Measurements from ENCODE around the gene NAA40.

Gene NAA40

GRCh38 chr11:63904743-63905142 is 34.1 kb upstream of the NAA40 start:
- H3K9me2 ChIP-seq (replicated peaks; ENCODE audit: low read depth, low read length): no peaks in the 10 kb centered on the region

GRCh38 chr11:63905179-63905578 is 33.6 kb upstream of the NAA40 start:
- Histone ChIP-seq H4K20me1 (ENCODE audit: insufficient read depth, low read length, poor library complexity, severe bottlenecking) (no peaks in the 10 kb centered on the region), H3K4me2 (ENCODE audit: low read depth, low read length, poor library complexity, severe bottlenecking) (no peak overlapping the region), H3K4me1 (ENCODE audit: insufficient read depth, low read length, poor library complexity, severe bottlenecking) (peaks cover 4% of the 10 kb centered on the region), H2AFZ (ENCODE audit: low read length) (no peak overlapping the region), H3K9ac (ENCODE audit: low read depth, low read length, poor library complexity, severe bottlenecking) (no peak overlapping the region), H3K36me3 (ENCODE audit: insufficient read depth, low read length) (peaks cover 81% of the 10 kb centered on the region; the same call in 1 of the 2 replicates), H3K27me3 (ENCODE audit: insufficient read depth, low read length, poor library complexity, severe bottlenecking) (no peaks in the 10 kb centered on the region), H3K9me2 (replicated peaks; ENCODE audit: low read depth, low read length) (no peaks in the 10 kb centered on the region), H3K4me3 (ENCODE audit: low read length, poor library complexity, severe bottlenecking) (no peak overlapping the region), H3K9me3 (ENCODE audit: insufficient read depth, low read depth, low read length) (no peaks in the 10 kb centered on the region), H3F3A (ENCODE audit: low read depth) (no peaks in the 10 kb centered on the region), H3K79me2 (ENCODE audit: insufficient read depth, low read length) (no peaks in the 10 kb centered on the region)
- TF ChIP-seq EZH2phosphoT487 (IDR thresholded peaks at IDR 0.05; ENCODE audit: borderline replicate concordance): no peak

More at GRCh38 chr11:63904743-63905142, 34.1 kb upstream of the NAA40 start:
- H3K36me3 ChIP-seq (ENCODE audit: insufficient read depth, low read length): peaks cover 85% of the 10 kb centered on the region; the same call in 1 of the 2 replicates
- no peaks in the 10 kb centered on the region for H4K20me1 ChIP-seq (ENCODE audit: insufficient read depth, low read length, poor library complexity, severe bottlenecking)
- no peak overlapping the region for H3K4me3 ChIP-seq (ENCODE audit: low read length, poor library complexity, severe bottlenecking)
- no peaks in the 10 kb centered on the region for H3K79me2 ChIP-seq (ENCODE audit: insufficient read depth, low read length)
- H3K9ac ChIP-seq (ENCODE audit: low read depth, low read length, poor library complexity, severe bottlenecking): no peak overlapping the region
- no peak overlapping the region for H3K4me2 ChIP-seq (ENCODE audit: low read depth, low read length, poor library complexity, severe bottlenecking)
- H3K4me1 ChIP-seq (ENCODE audit: insufficient read depth, low read length, poor library complexity, severe bottlenecking): no peaks in the 10 kb centered on the region
- TF ChIP-seq EZH2phosphoT487 (IDR thresholded peaks at IDR 0.05; ENCODE audit: borderline replicate concordance): no peak
- no peak for TF ChIP-seq CTCF (conservative IDR thresholded peaks at IDR 0.05; ENCODE audit: low read length)
- no peaks in the 10 kb centered on the region for H3K9me3 ChIP-seq (ENCODE audit: insufficient read depth, low read depth, low read length)
- H2AFZ ChIP-seq (ENCODE audit: low read length): no peak overlapping the region
- no peaks in the 10 kb centered on the region for H3F3A ChIP-seq (ENCODE audit: low read depth)
- no peaks in the 10 kb centered on the region for H3K27me3 ChIP-seq (ENCODE audit: insufficient read depth, low read length, poor library complexity, severe bottlenecking)

GRCh38 chr11:63906087-63906486 is 32.7 kb upstream of the NAA40 start:
- Histone ChIP-seq H3K9me3 (ENCODE audit: insufficient read depth, low read depth, low read length) (no peaks in the 10 kb centered on the region), H3K9ac (ENCODE audit: low read depth, low read length, poor library complexity, severe bottlenecking) (no peak overlapping the region), H4K20me1 (ENCODE audit: insufficient read depth, low read length, poor library complexity, severe bottlenecking) (no peaks in the 10 kb centered on the region), H3K27me3 (ENCODE audit: insufficient read depth, low read length, poor library complexity, severe bottlenecking) (no peaks in the 10 kb centered on the region), H2AFZ (ENCODE audit: low read length) (no peak overlapping the region), H3F3A (ENCODE audit: low read depth) (no peaks in the 10 kb centered on the region), H3K79me2 (ENCODE audit: insufficient read depth, low read length) (no peaks in the 10 kb centered on the region), H3K9me2 (replicated peaks; ENCODE audit: low read depth, low read length) (no peaks in the 10 kb centered on the region), H3K36me3 (ENCODE audit: insufficient read depth, low read length) (peaks cover 72% of the 10 kb centered on the region; the same call in 1 of the 2 replicates), H3K4me2 (ENCODE audit: low read depth, low read length, poor library complexity, severe bottlenecking) (no peak overlapping the region), H3K4me1 (ENCODE audit: insufficient read depth, low read length, poor library complexity, severe bottlenecking) (peaks cover 5% of the 10 kb centered on the region), H3K4me3 (ENCODE audit: low read length, poor library complexity, severe bottlenecking) (no peak overlapping the region)
- TF ChIP-seq CTCF (conservative IDR thresholded peaks at IDR 0.05; ENCODE audit: low read length): no peak
- TF ChIP-seq EZH2phosphoT487 (IDR thresholded peaks at IDR 0.05; ENCODE audit: borderline replicate concordance): no peak

DNA sequence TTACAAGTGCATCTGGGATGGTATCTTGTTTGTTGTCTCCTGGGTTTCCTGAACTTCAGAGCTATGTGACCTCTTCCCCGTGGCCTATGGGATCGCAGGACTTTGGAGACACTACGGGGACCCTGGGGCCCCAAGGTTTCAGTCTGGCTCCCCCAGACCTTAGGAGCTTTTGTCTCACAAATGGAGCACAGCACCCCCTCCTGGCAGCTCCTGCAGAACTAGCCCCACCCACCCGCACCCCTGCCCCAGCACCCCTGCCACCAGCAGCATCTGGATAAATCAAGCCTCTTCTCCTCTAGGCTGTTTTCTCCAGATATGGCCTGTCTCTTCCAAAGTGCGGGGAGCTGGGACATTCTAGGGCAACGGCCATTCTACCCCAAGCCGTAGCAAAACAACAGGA is 32.2 kb upstream of the NAA40 start:
- no peak overlapping the region for H2AFZ ChIP-seq (ENCODE audit: low read length)
- peaks cover 68% of the 10 kb centered on the region; the same call in 1 of the 2 replicates for H3K36me3 ChIP-seq (ENCODE audit: insufficient read depth, low read length)
- H3F3A ChIP-seq (ENCODE audit: low read depth): no peaks in the 10 kb centered on the region
- H3K27me3 ChIP-seq (ENCODE audit: insufficient read depth, low read length, poor library complexity, severe bottlenecking): no peaks in the 10 kb centered on the region
- no peaks in the 10 kb centered on the region for H3K9me3 ChIP-seq (ENCODE audit: insufficient read depth, low read depth, low read length)
- no peaks in the 10 kb centered on the region for H3K9me2 ChIP-seq (replicated peaks; ENCODE audit: low read depth, low read length)
- no peak overlapping the region for H3K4me2 ChIP-seq (ENCODE audit: low read depth, low read length, poor library complexity, severe bottlenecking)
- TF ChIP-seq CTCF (conservative IDR thresholded peaks at IDR 0.05; ENCODE audit: low read length) (peak; percentile 41), EZH2phosphoT487 (IDR thresholded peaks at IDR 0.05; ENCODE audit: borderline replicate concordance) (no peak)
- H3K4me1 ChIP-seq (ENCODE audit: insufficient read depth, low read length, poor library complexity, severe bottlenecking): peaks cover 5% of the 10 kb centered on the region
- H3K4me3 ChIP-seq (ENCODE audit: low read length, poor library complexity, severe bottlenecking): no peak overlapping the region
- H3K79me2 ChIP-seq (ENCODE audit: insufficient read depth, low read length): no peaks in the 10 kb centered on the region
- no peaks in the 10 kb centered on the region for H4K20me1 ChIP-seq (ENCODE audit: insufficient read depth, low read length, poor library complexity, severe bottlenecking)
- no peak overlapping the region for H3K9ac ChIP-seq (ENCODE audit: low read depth, low read length, poor library complexity, severe bottlenecking)
